Endothelial cell of umbilical vein (primary cell): Measurements from ENCODE around the gene OPCML. TPM values are rescaled to one million over a fixed set of nuclear protein-coding genes. Genes with fewer than 3 reads are reported as not detected.

Source experiments
- BruUV-seq: library from RNA; stranded (reverse); fragments of 400-500 nt; replicated peaks from 2 replicates; lab custom pipeline; 2021; lab: Mats Ljungman, UMichigan
- CTCF ChIA-PET: fragments of 300-600, 350-600 bp; sonication (Branson Sonifier 250); formaldehyde crosslinking; loops from one replicate; lab custom pipeline; 2021; ENCODE audit warnings: antibody characterized with exemption, inconsistent platforms; lab: Charles Lee
- POLR2A ChIA-PET: fragments of 300-600, 350-600 bp; sonication (Branson Sonifier 250); formaldehyde crosslinking; loops from one replicate; lab custom pipeline; 2021; ENCODE audit warnings: antibody characterized with exemption, inconsistent platforms; lab: Charles Lee
- DNase-seq: peaks from one replicate; pipeline ENCODE4 v3.0.0-alpha.2; 2011; ENCODE audit warnings: low read depth, low spot score
- FAIRE-seq: peaks from 2 replicates; lab custom pipeline; 2011; peaks lifted over from hg19 to GRCh38; lab: Jason Lieb, UNC
- H2AFZ ChIP-seq: 2 replicates; pipeline ENCODE4 v1.6.0; 2012; ENCODE audit warnings: low read depth, low read length, control low read depth, inconsistent platforms
- H3K27ac ChIP-seq: 2 replicates; pipeline ENCODE4 v1.5.1; 2011; ENCODE audit warnings: low read depth, mild to moderate bottlenecking, control low read depth, low read length, moderate library complexity; ENCODE audit not compliant: insufficient read depth
- H3K27me3 ChIP-seq, 2 experiments: 2 replicates each; pipeline versions ENCODE4 v1.6.0 to v1.6.1; 2011; ENCODE audit warnings: low read length in 2 of 2, mixed read lengths in 1 of 2; ENCODE audit not compliant: control insufficient read depth in 2 of 2, insufficient read depth in 2 of 2
- H3K36me3 ChIP-seq, 2 experiments: 2 replicates in 1 of 2; 3 replicates in 1 of 2; pipeline ENCODE4 v1.5.1; 2011; ENCODE audit warnings: low read length in 2 of 2, mild to moderate bottlenecking in 1 of 2, moderate library complexity in 1 of 2; ENCODE audit not compliant: control insufficient read depth in 2 of 2, insufficient read depth in 2 of 2; ENCODE audit errors: extremely low read depth in 1 of 2
- H3K4me1 ChIP-seq: 3 replicates; pipeline ENCODE4 v1.5.1; 2011; ENCODE audit warnings: mild to moderate bottlenecking, low read length; ENCODE audit not compliant: control insufficient read depth, insufficient read depth; ENCODE audit errors: extremely low read depth
- H3K4me2 ChIP-seq: 2 replicates; pipeline ENCODE4 v1.6.1; 2011; ENCODE audit warnings: low read length, control low read depth, mixed read lengths; ENCODE audit not compliant: insufficient read depth
- H3K4me3 ChIP-seq, 3 experiments: fragments of 200-600 bp in 1 of 3; sonication (generic), shearing (Covaris generic) in 1 of 3; replicated peaks in 1 of 3; 2 replicates each; pipeline ENCODE4 v1.5.1; 2011 to 2016; ENCODE audit warnings: control low read depth in 3 of 3, low read length in 3 of 3, mild to moderate bottlenecking in 2 of 3, inconsistent platforms in 1 of 3, low read depth in 1 of 3, moderate library complexity in 1 of 3; ENCODE audit not compliant: insufficient read depth in 1 of 3
- H3K79me2 ChIP-seq: 2 replicates; pipeline ENCODE4 v1.6.0; 2012; ENCODE audit warnings: low read length, inconsistent platforms; ENCODE audit not compliant: control insufficient read depth, insufficient read depth
- H3K9ac ChIP-seq: replicated peaks from 2 replicates; pipeline ENCODE3; 2011; ENCODE audit warnings: low read length, control low read depth; ENCODE audit not compliant: insufficient read depth; ENCODE audit errors: extremely low read depth
- H3K9me1 ChIP-seq: replicated peaks from 3 replicates; pipeline ENCODE4 v1.6.0; 2011; ENCODE audit warnings: mild to moderate bottlenecking, low read length; ENCODE audit not compliant: control insufficient read depth, insufficient read depth; ENCODE audit errors: extremely low read depth
- H3K9me3 ChIP-seq: replicated peaks from 2 replicates; pipeline ENCODE4 v1.5.1; 2012; ENCODE audit warnings: low read length, inconsistent platforms; ENCODE audit not compliant: control insufficient read depth, insufficient read depth
- H4K20me1 ChIP-seq: replicated peaks from 2 replicates; pipeline ENCODE3; 2011; ENCODE audit warnings: mild to moderate bottlenecking, low read length; ENCODE audit not compliant: control insufficient read depth, insufficient read depth; ENCODE audit errors: extremely low read depth
- EZH2 ChIP-seq: IDR thresholded peaks from 2 replicates; pipeline ENCODE4 v1.6.1; 2012; ENCODE audit warnings: borderline replicate concordance, low read depth, mild to moderate bottlenecking, moderate library complexity, low read length, inconsistent platforms; ENCODE audit not compliant: severe bottlenecking
- FOS ChIP-seq: IDR thresholded peaks from 2 replicates; pipeline ENCODE4 v1.6.1; 2011; ENCODE audit warnings: mild to moderate bottlenecking, low read length, moderate library complexity, borderline replicate concordance; ENCODE audit not compliant: insufficient read depth
- GATA2 ChIP-seq: IDR thresholded peaks from 2 replicates; pipeline ENCODE4 v1.7.0; 2011; ENCODE audit warnings: low read depth, mild to moderate bottlenecking, moderate library complexity, mixed read lengths, low read length; ENCODE audit not compliant: insufficient read length, insufficient read depth
- JUN ChIP-seq: IDR thresholded peaks from 2 replicates; pipeline ENCODE4 v1.6.1; 2011; ENCODE audit warnings: borderline replicate concordance, low read depth; ENCODE audit not compliant: insufficient read length, insufficient read depth
- MYC ChIP-seq: IDR thresholded peaks from one replicate; pipeline ENCODE4 v1.6.1; 2011; ENCODE audit warnings: mild to moderate bottlenecking, low read depth, low read length
- POLR2A ChIP-seq: IDR thresholded peaks from 2 replicates; pipeline ENCODE4 v1.6.1; 2012; ENCODE audit warnings: low read depth, mild to moderate bottlenecking, control low read depth, low read length
- POLR2AphosphoS5 ChIP-seq: IDR thresholded peaks from 2 replicates; pipeline ENCODE4 v1.6.1; 2012; ENCODE audit warnings: low read depth, mild to moderate bottlenecking, control low read depth, low read length, moderate library complexity; ENCODE audit not compliant: insufficient read depth
- dilution Hi-C: fragments of 300-500 bp; cut with MboI; formaldehyde crosslinking; loops from one replicate; pipeline ENCODE4 v1.15.0; 2019; ENCODE audit warnings: low sequenced_read_pairs; ENCODE audit not compliant: extremely low pct_ligation_motif_present
- intact Hi-C: fragments of 100-400 bp; cut with micrococcal nuclease; formaldehyde crosslinking; loops from one replicate; pipeline ENCODE4 v1.10.0; 2022
- polyA plus RNA-seq, 4 experiments: library from polyadenylated mRNA; depleted of rRNA in 3 of 4; stranded (reverse) in 3 of 4; unstranded in 1 of 4; fragments of >200 nt; gene quantifications; 2 replicates each; pipeline versions ENCODE4 v1.2.1 to v1.2.3, GENCODE V29; 2011 to 2012; ENCODE audit warnings: missing spikeins in 1 of 4
- total RNA-seq: library from RNA; stranded (reverse); gene quantifications from 2 replicates; pipeline ENCODE4 v1.2.3, GENCODE V29; 2021
- TF ChIP-seq, protein P1 (sequence below), 2 donors: IDR thresholded peaks; 1 replicate in 1 of 2; 2 replicates in 1 of 2; pipeline ENCODE4 v1.5.1; 2011; ENCODE audit warnings: low read length in 2 of 2, mild to moderate bottlenecking in 2 of 2, moderate library complexity in 2 of 2, control low read depth in 1 of 2, inconsistent platforms in 1 of 2, low read depth in 1 of 2; ENCODE audit not compliant: insufficient read depth in 1 of 2; ENCODE audit errors: extremely low read depth in 1 of 2

Gene OPCML
- total and polyA plus RNA-seq, 2 donors (not counting 3 experiments of a cell fraction or from before 2014, with no cell fraction given), result not detected

- Histone ChIP-seq H3K27me3 (no peaks in the 10 kb centered on the region), H3K4me2 (no peak overlapping the region), H3K9ac (no peak overlapping the region), H3K36me3 (no peaks in the 10 kb centered on the region), H4K20me1 (no peaks in the 10 kb centered on the region), H3K27ac (no peak overlapping the region), H3K79me2 (no peaks in the 10 kb centered on the region), H3K9me1 (no peaks in the 10 kb centered on the region), H3K9me3 (peaks cover 8% of the 10 kb centered on the region), H3K4me3 (no peak overlapping the region), H2AFZ (no peak overlapping the region), H3K4me1 (no peaks in the 10 kb centered on the region)
- DNase-seq (no peak), FAIRE-seq (no peak)
- no TSS peak for BruUV-seq
- ChIA-PET POLR2A (no interaction called here), CTCF (no interaction called here)
- intact Hi-C loops (no loop called here), dilution Hi-C loops (no loop called here)
- no peak for TF ChIP-seq POLR2A
- no peak for TF ChIP-seq EZH2
- TF ChIP-seq GATA2, result no peak
- TF ChIP-seq, protein P1, sequence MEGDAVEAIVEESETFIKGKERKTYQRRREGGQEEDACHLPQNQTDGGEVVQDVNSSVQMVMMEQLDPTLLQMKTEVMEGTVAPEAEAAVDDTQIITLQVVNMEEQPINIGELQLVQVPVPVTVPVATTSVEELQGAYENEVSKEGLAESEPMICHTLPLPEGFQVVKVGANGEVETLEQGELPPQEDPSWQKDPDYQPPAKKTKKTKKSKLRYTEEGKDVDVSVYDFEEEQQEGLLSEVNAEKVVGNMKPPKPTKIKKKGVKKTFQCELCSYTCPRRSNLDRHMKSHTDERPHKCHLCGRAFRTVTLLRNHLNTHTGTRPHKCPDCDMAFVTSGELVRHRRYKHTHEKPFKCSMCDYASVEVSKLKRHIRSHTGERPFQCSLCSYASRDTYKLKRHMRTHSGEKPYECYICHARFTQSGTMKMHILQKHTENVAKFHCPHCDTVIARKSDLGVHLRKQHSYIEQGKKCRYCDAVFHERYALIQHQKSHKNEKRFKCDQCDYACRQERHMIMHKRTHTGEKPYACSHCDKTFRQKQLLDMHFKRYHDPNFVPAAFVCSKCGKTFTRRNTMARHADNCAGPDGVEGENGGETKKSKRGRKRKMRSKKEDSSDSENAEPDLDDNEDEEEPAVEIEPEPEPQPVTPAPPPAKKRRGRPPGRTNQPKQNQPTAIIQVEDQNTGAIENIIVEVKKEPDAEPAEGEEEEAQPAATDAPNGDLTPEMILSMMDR (IDR thresholded peaks at IDR 0.05; ENCODE audit: extremely low read depth in 1 of 2, insufficient read depth in 1 of 2, low read depth in 1 of 2, low read length in 2 of 2), result no peak
- no peak for TF ChIP-seq MYC
- no peak for TF ChIP-seq FOS
- no peak for TF ChIP-seq JUN
- no peak for TF ChIP-seq POLR2AphosphoS5
Measured at GRCh38 chr11:133399294-133399693, 133.0 kb downstream of the OPCML start.
